ENCODE data around the gene CDH5.

The CDH5 gene

DNA sequence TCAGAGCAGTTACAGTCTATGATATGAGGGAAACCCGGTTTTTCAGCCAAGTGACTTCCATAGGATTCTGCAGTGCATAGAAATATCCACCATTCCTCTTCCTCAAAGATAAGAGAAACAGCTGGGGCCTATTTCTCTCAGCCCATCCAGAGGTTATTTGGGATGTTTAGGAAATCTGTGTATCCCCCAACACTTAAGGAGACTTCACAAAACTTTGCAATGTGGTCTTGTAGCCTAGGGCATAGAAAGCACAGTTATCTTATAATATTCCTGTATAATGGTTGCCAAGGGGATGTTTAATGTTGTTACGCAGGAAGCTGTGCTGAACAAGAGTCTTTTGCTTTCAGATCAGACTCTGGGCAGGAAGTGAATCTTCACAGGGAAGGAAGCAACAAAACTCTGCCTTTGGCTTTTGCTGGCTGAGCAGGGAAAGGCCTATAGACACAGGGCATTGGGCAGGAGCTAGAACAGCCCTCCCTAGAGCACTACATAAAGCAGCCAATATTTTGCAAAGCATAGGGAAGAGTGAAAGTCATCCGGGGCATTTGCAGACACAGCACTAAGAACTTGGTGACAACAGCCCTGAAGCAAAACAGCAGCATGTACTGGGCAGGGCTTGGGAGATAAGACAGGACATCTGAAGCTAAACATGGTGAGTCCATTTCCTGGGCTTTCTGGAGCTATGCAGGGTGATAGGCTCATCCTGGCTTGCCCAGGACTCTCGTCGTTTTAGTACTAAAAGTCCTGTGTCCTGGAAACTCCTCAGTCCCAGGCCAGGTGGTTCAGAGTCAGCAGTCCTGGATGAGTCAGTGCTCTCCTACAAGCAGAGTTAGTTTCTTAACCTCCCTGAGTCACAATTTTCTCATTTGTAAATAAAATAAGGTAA, 41.9 kb downstream of the CDH5 start:
- DNase-seq (ENCODE audit: insufficient read length, low spot score) (no peak), FAIRE-seq (peak; percentile 63)

DNA sequence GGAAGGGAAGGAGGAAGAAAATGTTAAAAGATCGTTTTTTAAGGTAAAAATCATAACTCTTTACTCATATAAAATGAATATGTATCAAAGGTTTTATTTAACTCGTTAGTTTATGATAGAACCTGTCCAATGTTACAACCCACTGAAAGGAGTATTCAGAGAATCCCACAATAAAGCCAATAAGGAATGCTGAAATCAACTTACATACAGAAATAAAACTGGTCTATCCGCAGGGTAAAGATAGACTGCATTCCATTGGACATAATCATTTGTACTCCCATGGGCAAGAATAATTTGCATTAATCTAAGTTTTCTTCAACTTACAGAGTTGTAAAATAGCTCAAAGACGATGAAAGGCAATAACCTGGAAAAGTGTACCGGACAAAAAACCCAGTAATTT, 42.7 kb downstream of the CDH5 start:
- FAIRE-seq (peak; percentile 26), DNase-seq (ENCODE audit: insufficient read length, low spot score) (peak; percentile 49)

DNA sequence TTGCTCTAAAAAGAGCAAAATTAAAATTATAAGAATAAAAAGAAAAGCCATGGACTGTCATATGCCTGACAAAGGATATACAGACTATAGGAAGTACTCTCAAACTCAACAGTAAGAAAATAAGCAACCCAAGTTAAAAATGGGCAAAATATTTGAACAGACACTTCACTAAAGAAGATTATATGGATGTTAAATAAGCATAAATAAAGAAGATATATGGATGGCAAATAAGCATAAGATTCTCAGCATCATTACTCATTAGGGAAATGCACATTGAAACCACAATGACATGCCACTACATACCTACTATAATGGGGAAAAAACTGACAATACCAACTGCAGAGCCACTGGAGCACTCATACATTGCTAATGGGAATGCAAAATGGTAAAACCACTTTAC, 45.7 kb downstream of the CDH5 start:
- DNase-seq (ENCODE audit: insufficient read length, low spot score) (no peak), FAIRE-seq (no peak)

DNA sequence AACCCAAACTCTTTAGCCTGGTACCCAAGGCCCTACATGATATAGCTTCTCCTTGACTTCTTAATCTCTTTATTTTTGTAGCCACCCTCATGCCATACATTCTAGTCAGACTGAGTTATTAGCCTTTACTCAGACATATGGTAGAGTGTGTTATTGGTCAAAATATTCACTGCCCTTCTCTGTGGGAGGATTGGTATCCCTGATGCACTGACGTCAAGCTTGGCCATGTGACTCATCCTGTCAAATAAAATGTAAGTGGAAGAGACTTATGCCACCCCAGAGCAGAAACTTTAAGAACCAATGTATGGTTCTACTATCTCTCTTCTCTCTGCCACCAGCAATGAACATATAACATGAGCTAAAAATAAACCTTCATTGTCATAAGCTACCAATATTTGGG, 48.4 kb downstream of the CDH5 start:
- DNase-seq (ENCODE audit: insufficient read length, low spot score): no peak
- peak; percentile 72 for FAIRE-seq

DNA sequence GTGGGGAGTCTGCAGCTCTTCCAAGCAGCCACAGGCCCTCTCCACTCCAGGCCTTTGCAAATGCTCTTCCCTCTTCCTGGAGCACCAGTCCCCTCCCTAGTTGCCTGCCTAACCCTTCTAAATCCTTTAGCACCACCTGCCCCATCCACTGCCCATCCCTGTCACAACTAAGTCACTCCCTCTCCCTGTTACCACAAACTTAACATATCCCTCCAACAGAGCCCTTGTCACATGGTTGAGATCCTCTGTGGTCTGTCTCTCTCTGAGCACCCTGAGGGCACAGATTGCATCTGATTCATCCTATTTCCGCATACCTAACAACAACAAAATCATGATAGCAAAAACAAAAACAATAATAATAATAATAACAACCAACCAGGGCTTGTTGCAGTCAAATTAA, 49.6 kb downstream of the CDH5 start:
- DNase-seq (ENCODE audit: insufficient read length, low spot score) (no peak), FAIRE-seq (no peak)

DNA sequence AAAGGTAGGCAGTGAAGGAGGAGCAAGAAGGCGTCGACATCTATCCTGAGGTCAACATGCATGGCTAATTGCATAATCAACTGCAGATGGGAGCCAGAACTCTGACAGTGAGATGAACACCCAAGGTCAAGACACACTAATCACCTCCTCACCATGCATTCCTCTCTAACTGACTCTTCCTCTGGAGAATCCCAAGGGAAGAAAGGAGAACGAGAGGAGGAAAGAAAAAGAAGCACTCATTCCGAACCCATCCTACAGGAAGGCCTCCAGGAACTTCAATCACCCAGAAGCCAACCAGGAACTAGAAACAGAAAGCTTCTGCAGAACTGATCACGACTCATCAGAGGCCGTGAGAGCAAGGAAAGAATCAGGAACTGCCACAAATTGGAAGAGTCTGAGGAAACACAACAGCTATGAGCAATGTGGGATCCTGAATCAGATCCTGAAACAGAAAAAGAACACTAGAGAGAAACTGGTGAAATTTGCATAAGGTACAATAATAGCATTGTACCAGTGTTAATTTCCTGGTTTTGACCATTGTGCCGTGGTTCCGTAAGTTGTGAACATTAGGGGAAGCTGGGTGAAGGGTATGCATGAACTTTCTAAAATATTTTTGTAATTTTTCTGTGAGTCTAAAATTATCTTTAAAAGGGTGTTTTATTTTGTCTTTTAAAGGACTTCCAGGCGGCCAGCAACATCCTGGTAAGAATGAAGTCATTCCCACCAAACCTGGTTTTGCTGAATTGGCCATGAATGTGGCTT, 50.6 kb downstream of the CDH5 start:
- DNase-seq (ENCODE audit: insufficient read length, low spot score) (no peak), FAIRE-seq (no peak)

DNA sequence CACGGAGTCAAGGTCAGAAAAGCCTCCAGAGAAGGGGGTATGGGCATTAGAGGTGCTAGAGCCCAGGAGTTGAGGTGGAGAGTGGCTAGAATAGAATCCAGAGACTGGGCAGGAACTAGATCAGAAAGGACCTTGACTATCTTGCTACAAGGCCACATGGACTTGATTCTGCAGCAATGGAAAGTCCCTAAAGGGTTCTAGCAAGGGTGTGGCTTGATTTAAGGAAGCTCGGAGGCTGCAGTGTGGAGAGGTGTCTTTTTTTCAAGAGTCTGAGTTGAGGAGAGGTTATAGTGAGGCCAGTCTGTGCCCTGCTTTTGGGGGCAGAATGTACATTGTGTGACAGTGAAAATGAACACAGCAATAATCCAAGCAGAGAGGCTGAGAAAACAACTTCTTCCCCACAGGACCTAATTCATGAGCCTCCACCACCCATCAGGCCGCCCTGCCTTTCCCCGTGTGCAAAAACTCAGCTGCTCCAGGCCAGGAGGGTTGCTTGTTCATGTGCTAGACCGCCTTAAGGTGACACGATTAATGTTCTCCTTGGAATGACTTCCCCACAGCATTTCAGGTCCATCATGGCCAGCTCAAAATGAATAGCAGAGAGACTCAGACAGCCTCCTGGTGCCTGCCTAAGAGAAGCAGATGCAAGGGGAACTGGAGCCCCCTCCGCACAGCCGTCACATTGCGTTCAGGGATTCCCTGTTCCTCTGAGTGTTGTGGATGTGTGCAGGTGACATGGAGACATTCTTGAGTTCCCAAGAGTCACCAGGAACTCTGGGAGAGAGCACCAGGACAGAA, 51.9 kb downstream of the CDH5 start:
- no peak for FAIRE-seq

DNA sequence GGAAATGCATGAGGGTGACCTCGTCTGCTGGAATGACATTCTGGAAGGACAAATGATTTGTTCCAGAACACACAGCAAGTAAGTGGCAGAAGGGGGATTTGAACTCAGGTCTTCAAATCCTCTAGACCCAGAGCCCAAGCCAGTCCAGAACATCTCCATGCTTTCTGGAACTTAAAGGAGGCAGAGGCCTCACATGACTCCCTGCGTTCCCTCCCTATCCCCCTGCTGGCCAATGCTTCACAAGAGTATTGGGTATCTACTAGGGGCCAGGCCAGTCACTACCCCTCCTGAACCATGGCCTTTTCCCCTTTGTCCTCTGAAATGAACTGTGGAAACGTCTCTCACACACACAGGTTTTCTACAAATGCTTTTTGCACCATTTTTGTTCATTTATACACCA, 53.0 kb downstream of the CDH5 start:
- FAIRE-seq (no peak), DNase-seq (ENCODE audit: insufficient read length, low spot score) (no peak)

More for the DNA sequence above, 51.9 kb downstream of the CDH5 start:
- DNase-seq (ENCODE audit: insufficient read length, low spot score): no peak

DNA sequence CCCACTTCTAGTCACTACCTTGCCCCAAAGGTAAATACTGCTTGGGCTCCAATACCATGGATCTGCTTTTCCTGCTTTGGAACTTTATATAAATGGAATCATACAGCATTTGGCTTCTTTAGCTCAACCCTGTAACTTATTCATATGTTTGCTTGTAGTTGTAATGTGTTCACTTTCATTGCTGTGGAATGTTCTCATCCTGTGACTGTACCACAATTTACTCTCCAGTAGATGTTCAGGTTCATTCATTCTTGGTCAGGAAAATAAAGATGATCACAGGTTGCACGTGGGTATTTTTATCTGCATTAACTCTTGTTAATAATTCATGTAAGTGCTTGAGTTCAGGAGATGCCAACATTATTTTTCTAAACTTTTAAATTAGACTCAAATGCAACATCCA, 53.9 kb downstream of the CDH5 start:
- DNase-seq (ENCODE audit: insufficient read length, low spot score): no peak
- FAIRE-seq: no peak

DNA sequence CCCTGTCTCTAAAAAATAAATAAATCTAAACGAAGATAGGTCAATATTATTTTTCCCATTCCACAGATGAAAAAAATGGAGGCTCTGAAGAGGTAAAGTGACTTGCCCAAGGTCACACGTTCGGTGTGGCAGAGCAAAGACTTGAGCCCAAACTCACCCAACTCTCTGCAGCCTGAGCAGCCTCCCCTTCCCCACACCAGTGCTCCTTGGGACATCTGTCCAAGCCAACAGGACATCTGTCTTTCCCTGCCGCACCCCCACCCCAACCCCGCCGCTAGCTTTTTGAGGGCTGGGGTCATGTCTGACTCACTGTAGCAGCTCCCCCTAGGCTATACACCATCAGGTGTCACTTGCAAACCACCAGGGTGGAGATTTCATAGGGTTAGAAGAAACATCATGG, 55.4 kb downstream of the CDH5 start:
- DNase-seq (ENCODE audit: insufficient read length, low spot score) (no peak), FAIRE-seq (no peak)

DNA sequence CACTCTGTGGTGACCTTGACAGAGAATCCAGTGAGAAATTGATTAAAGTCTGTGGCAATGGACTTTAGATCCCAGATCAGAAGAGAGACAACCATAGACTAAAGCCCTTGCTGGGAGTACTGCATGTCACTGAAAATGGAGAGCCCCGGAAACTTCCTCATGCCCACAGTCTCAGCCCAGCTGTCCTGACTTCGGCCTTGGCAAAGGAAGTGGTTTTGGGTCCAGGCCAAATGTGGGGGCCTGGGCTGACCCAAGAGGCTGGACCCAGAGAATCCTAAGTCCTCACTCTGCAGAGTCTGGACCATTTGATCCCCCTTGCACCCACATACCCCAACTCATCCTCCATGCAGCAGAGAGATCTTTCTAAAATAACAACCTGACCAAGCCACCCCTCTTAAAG, 55.9 kb downstream of the CDH5 start:
- no peak for DNase-seq (ENCODE audit: insufficient read length, low spot score)
- FAIRE-seq: no peak

DNA sequence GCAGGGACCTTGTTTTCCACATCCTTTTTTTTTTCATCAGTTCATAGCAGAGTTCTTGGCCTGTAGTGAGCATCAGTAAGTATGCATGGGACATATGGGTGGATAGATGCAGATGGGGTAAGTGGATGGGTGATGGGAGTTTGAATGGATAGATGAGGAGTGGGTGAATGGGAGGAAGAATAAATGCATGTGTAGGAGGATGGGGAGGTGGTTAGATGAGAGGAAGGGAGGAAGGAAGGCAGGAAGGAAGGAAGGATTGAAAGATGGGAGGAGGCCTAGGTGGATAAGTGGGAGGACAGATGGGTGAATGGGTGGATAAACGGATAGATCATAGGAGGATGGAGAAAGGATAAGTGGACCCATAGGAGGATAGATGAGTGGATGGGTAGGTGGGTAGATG, 56.7 kb downstream of the CDH5 start:
- no peak for DNase-seq (ENCODE audit: insufficient read length, low spot score)
- FAIRE-seq: peak; percentile 40

DNA sequence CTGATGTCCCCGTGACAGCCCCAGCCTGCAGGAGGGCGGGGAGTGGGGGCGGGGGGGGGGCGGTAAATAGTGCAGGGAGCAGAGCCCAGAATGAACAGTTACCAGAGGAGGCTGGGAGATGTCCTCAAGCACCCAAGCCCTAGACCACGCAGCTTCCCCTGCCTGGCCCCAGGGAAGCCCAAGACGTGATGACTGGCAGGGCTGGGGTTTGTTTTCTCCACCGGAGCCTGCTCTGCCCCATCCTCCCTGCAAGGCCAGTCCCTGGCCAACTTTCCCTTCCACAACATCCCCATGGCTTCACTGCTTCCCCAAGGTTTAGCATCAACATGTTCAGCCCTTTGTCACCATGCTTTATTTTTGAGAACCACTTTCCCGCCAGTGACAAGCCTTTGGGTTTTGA, 59.2 kb downstream of the CDH5 start:
- DNase-seq (ENCODE audit: insufficient read length, low spot score) (no peak), FAIRE-seq (no peak)

DNA sequence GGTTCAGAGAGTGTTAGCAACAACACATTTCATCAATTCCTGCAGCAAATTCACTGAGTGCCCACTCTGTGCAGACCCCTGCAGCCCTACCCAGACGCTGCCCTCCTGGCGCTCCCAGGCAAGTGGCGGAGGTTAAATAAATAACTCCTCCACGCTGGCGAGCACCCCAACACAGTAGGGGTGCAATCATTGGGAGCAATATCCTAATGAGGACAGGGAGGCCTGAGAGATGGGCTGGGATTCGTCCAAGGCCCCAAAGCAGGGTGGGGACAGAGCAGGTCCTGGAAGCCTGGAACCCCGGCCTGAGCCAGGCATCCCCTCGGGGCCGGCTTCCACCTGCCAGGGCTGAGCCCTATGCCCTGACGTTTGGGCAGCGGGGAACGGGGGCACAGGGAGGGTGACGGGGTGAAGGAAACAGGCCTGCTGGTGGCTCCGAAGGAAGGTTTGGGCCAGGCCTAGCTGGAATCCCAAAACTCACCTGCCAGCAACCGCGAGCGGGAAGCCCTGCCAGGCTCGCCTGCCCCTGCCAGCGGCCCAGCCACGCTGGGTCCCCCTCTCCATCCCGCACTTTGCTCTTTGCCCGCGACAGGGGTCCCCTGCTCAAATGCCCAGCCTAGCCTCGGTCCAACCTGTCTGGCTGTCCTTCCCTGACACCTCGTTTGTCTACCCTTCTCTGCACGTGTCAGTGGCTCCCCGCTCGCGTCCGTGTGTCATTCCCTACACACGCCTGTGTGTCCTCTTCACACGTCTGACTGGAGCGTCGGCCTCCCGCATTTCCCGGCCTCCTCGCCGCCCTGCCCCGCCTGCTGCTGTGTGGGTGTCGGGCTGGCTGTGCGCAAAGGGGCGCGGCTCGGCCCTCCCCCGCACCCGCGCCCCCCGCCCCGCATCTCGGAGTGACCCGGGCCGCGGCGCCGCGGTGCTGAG, 59.9 kb downstream of the CDH5 start:
- no peak for DNase-seq (ENCODE audit: insufficient read length, low spot score)
- peak; percentile 84 for FAIRE-seq

DNA sequence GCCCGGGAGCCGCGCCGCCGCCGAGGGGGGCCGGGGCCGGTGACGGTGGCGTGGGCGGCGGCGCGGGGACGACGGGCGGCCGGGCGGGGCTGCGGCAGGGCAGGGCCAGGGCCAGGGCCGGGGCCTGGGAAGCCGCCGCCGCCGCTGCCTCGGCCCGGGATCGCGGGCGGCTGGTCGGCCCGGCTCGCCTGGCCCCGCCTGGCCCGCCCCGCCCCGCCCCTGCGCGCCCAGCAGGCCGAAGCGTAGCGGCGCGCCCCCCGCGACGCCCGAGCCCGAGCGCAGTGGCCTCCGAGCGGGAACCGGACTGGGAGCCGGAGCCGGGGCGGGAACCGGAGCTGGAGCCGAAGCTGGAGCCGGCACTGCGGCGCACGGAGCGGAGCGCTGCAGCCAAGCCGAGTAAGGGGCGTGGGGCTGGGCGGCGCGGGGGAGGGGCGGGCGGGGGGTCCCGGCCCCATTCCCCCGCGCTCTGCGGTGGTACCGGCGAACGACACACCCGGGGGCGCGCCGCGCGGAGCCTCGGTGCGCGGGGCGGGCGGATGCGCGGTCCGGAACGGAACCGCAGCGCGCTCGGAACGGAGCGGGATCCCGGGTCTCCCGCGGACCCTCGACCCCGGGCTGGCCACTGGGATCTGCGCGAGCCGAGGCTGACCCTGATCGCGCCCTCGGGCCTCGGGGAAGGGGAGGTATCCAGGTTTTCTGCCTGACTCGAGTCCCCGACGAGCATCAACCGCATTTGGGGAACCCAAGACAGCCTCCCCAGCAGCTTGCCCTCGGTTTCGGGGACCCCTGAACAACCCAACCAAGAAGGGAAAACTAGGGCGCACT, 60.8 kb downstream of the CDH5 start, which contains the start of gene BEAN1:
BEAN1 (plus strand) TSS at position 260 of the 825 bp plus-strand sequence. CDS start 10,382 bp downstream, outside the sequence.
- FAIRE-seq (peak; percentile 62), DNase-seq (ENCODE audit: insufficient read length, low spot score) (peak; percentile 54)

DNA sequence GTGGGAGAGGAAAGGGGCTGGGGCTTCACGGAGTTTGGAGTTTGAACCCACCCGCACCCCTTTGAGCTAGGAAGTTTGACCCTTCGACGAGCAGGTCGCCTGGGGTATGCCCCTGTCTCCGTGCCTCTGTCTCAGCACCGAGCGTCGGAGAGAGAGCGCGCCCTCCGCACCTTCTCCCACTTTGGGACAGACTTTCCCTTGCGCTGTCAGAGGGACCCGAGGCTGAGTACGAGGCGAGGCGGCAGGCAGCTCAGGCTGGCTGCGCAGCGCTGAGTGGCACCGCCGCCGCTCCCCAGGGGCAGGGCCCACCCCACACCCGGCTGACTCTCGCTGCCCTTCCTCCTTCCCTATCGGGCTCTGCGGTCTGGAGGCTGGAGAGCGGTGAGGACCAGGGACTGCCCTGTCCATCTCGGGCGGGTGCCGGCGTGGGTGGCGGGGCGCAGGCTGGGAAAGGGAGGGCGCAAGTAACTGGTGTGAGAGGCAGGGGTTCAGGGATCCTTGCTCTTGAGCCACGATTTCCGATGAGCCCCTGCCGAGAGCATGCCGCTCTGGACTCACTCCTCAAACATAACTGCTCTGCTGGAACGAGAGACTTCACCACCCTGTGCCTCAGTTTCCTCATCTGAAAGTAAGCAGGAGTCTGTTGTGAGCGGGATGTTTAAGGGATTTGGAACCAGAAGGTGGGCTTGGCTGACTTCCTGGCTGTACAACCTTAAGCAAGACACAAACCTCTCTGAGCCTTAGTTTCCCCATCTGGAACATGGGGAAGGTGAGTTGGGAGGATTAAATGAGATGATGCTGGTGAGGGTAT, 61.6 kb downstream of the CDH5 start:
- no peak for DNase-seq (ENCODE audit: insufficient read length, low spot score)
- FAIRE-seq: no peak

DNA sequence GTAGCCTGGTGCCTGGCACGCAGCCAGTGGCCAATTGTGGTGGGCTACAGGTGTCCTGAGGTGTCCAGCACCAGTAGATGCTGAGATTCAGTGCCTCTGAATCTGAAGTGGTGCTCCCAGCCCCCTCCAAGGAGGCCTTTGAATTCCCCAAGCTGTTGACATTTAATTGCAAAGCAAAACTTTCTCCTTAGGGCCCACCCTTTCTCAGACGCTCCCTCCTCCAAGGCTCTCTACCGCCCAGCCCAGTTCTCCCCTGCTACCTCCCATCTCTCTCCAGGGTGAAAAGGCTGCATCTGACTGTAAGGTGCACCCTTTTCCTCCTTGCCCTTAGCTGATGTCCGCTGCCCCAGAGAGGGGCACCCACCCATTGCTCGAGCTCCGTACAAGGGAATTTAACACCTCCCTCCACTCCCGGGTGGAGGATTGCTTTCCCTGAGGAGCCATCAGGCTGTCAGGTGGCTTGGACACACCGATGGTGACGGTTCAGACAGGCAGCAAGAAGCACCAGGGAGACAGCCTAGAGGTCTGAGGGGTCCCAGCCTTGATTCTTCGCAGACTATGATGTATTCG, 62.3 kb downstream of the CDH5 start:
- DNase-seq (ENCODE audit: insufficient read length, low spot score) (no peak), FAIRE-seq (no peak)

Data from HTR-8/SVneo (cell line).